Measurements from ENCODE around the gene UNC50. TPM values are rescaled to one million over a fixed set of nuclear protein-coding genes. Genes with fewer than 3 reads are reported as not detected.

The UNC50 gene
- total RNA-seq, 1 donor from 2014 or later, result 40.1 TPM

- H3K27ac Mint-ChIP-seq, result no peak overlapping the region
- peaks cover 62% of the 10 kb centered on the region for H3K36me3 Mint-ChIP-seq (ENCODE audit: low read depth)
- H3K27me3 Mint-ChIP-seq (ENCODE audit: low read depth), result no peaks in the 10 kb centered on the region
- no peaks in the 10 kb centered on the region for H3K4me1 Mint-ChIP-seq (ENCODE audit: low read depth)
- intact Hi-C loops (cut with micrococcal nuclease), result loop anchor here (1.0 to 5.0 kb wide), 2 partner anchors 68 to 268 kb away; no protein-coding TSS in a partner anchor
- H3K9me3 Mint-ChIP-seq, result no peaks in the 10 kb centered on the region
- peak; percentile 40 for DNase-seq (ENCODE audit: low spot score)
- no peak overlapping the region for H3K4me3 Mint-ChIP-seq (ENCODE audit: low read depth)
Observed at GRCh38 chr2:98569197-98569793, 39.1 kb upstream of the UNC50 start.

- Mint-ChIP-seq H3K9me3 (no peaks in the 10 kb centered on the region), H3K27me3 (ENCODE audit: low read depth) (no peaks in the 10 kb centered on the region), H3K36me3 (ENCODE audit: low read depth) (peaks cover 62% of the 10 kb centered on the region), H3K4me1 (ENCODE audit: low read depth) (no peaks in the 10 kb centered on the region), H3K27ac (no peak overlapping the region), H3K4me3 (ENCODE audit: low read depth) (no peak overlapping the region)
- intact Hi-C loops (cut with micrococcal nuclease), result loop anchor here (1.0 to 5.0 kb wide), 2 partner anchors 67 to 267 kb away; no protein-coding TSS in a partner anchor
- no peak for DNase-seq (ENCODE audit: low spot score)
Observed at GRCh38 chr2:98569915-98570314, 38.5 kb upstream of the UNC50 start.

- intact Hi-C loops (cut with micrococcal nuclease), result no loop called here
- Mint-ChIP-seq H3K36me3 (ENCODE audit: low read depth) (peaks cover 62% of the 10 kb centered on the region), H3K4me3 (ENCODE audit: low read depth) (no peak overlapping the region), H3K9me3 (no peaks in the 10 kb centered on the region), H3K4me1 (ENCODE audit: low read depth) (no peaks in the 10 kb centered on the region), H3K27me3 (ENCODE audit: low read depth) (no peaks in the 10 kb centered on the region), H3K27ac (no peak overlapping the region)
- no peak for DNase-seq (ENCODE audit: low spot score)
Observed at GRCh38 chr2:98570356-98570755, 38.0 kb upstream of the UNC50 start.

GRCh38 chr2:98571121-98571701 lies 37.2 kb upstream of the UNC50 start:
- DNase-seq (ENCODE audit: low spot score), result no peak
- no peaks in the 10 kb centered on the region for H3K4me1 Mint-ChIP-seq (ENCODE audit: low read depth)
- H3K9me3 Mint-ChIP-seq, result no peaks in the 10 kb centered on the region
- no peak overlapping the region for H3K4me3 Mint-ChIP-seq (ENCODE audit: low read depth)
- H3K36me3 Mint-ChIP-seq (ENCODE audit: low read depth), result peaks cover 59% of the 10 kb centered on the region
- no peak overlapping the region for H3K27ac Mint-ChIP-seq
- intact Hi-C loops (cut with micrococcal nuclease), result no loop called here
- no peaks in the 10 kb centered on the region for H3K27me3 Mint-ChIP-seq (ENCODE audit: low read depth)

- intact Hi-C loops (cut with micrococcal nuclease), result no loop called here
- no peaks in the 10 kb centered on the region for H3K4me1 Mint-ChIP-seq (ENCODE audit: low read depth)
Observed at GRCh38 chr2:98571796-98572195, 36.6 kb upstream of the UNC50 start.

GRCh38 chr2:98572211-98572610 lies 36.2 kb upstream of the UNC50 start:
- peaks cover 57% of the 10 kb centered on the region for H3K36me3 Mint-ChIP-seq (ENCODE audit: low read depth)
- no peak overlapping the region for H3K27ac Mint-ChIP-seq
- H3K9me3 Mint-ChIP-seq, result no peaks in the 10 kb centered on the region
- no peaks in the 10 kb centered on the region for H3K27me3 Mint-ChIP-seq (ENCODE audit: low read depth)
- H3K4me1 Mint-ChIP-seq (ENCODE audit: low read depth), result no peaks in the 10 kb centered on the region
- no peak overlapping the region for H3K4me3 Mint-ChIP-seq (ENCODE audit: low read depth)
- intact Hi-C loops (cut with micrococcal nuclease), result no loop called here
- no peak for DNase-seq (ENCODE audit: low spot score)

More at GRCh38 chr2:98571796-98572195, 36.6 kb upstream of the UNC50 start:
- peaks cover 58% of the 10 kb centered on the region for H3K36me3 Mint-ChIP-seq (ENCODE audit: low read depth)
- no peak overlapping the region for H3K4me3 Mint-ChIP-seq (ENCODE audit: low read depth)
- no peak for DNase-seq (ENCODE audit: low spot score)
- H3K9me3 Mint-ChIP-seq, result no peaks in the 10 kb centered on the region
- H3K27me3 Mint-ChIP-seq (ENCODE audit: low read depth), result no peaks in the 10 kb centered on the region
- H3K27ac Mint-ChIP-seq, result no peak overlapping the region

GRCh38 chr2:98572676-98573075 lies 35.7 kb upstream of the UNC50 start:
- no peaks in the 10 kb centered on the region for H3K4me1 Mint-ChIP-seq (ENCODE audit: low read depth)
- DNase-seq (ENCODE audit: low spot score), result no peak
- peaks cover 57% of the 10 kb centered on the region for H3K36me3 Mint-ChIP-seq (ENCODE audit: low read depth)
- H3K27ac Mint-ChIP-seq, result no peak overlapping the region
- intact Hi-C loops (cut with micrococcal nuclease), result no loop called here
- no peaks in the 10 kb centered on the region for H3K9me3 Mint-ChIP-seq
- no peak overlapping the region for H3K4me3 Mint-ChIP-seq (ENCODE audit: low read depth)
- H3K27me3 Mint-ChIP-seq (ENCODE audit: low read depth), result no peaks in the 10 kb centered on the region

- peaks cover 65% of the 10 kb centered on the region for H3K36me3 Mint-ChIP-seq (ENCODE audit: low read depth)
- H3K4me1 Mint-ChIP-seq (ENCODE audit: low read depth), result no peaks in the 10 kb centered on the region
- no peak overlapping the region for H3K4me3 Mint-ChIP-seq (ENCODE audit: low read depth)
- intact Hi-C loops (cut with micrococcal nuclease), result no loop called here
- no peak for DNase-seq (ENCODE audit: low spot score)
- no peaks in the 10 kb centered on the region for H3K27me3 Mint-ChIP-seq (ENCODE audit: low read depth)
- no peaks in the 10 kb centered on the region for H3K9me3 Mint-ChIP-seq
- no peak overlapping the region for H3K27ac Mint-ChIP-seq
Observed at GRCh38 chr2:98573426-98573825, 35.0 kb upstream of the UNC50 start.

- Mint-ChIP-seq H3K36me3 (ENCODE audit: low read depth) (peaks cover 57% of the 10 kb centered on the region), H3K4me3 (ENCODE audit: low read depth) (no peak overlapping the region), H3K9me3 (no peaks in the 10 kb centered on the region), H3K4me1 (ENCODE audit: low read depth) (no peaks in the 10 kb centered on the region), H3K27me3 (ENCODE audit: low read depth) (no peaks in the 10 kb centered on the region), H3K27ac (no peak overlapping the region)
- intact Hi-C loops (cut with micrococcal nuclease), result no loop called here
- DNase-seq (ENCODE audit: low spot score), result no peak
Observed at GRCh38 chr2:98576666-98577312, 31.6 kb upstream of the UNC50 start.

GRCh38 chr2:98577313-98577712 lies 31.1 kb upstream of the UNC50 start:
- intact Hi-C loops (cut with micrococcal nuclease), result no loop called here
- no peak for DNase-seq (ENCODE audit: low spot score)
- Mint-ChIP-seq H3K9me3 (no peaks in the 10 kb centered on the region), H3K4me1 (ENCODE audit: low read depth) (no peaks in the 10 kb centered on the region), H3K27me3 (ENCODE audit: low read depth) (no peaks in the 10 kb centered on the region), H3K27ac (no peak overlapping the region), H3K36me3 (ENCODE audit: low read depth) (peaks cover 59% of the 10 kb centered on the region), H3K4me3 (ENCODE audit: low read depth) (no peak overlapping the region)

- intact Hi-C loops (cut with micrococcal nuclease), result no loop called here
- no peak overlapping the region for H3K4me3 Mint-ChIP-seq (ENCODE audit: low read depth)
- H3K27me3 Mint-ChIP-seq (ENCODE audit: low read depth), result no peaks in the 10 kb centered on the region
- peaks cover 61% of the 10 kb centered on the region for H3K36me3 Mint-ChIP-seq (ENCODE audit: low read depth)
- no peak for DNase-seq (ENCODE audit: low spot score)
- no peak overlapping the region for H3K27ac Mint-ChIP-seq
- H3K4me1 Mint-ChIP-seq (ENCODE audit: low read depth), result no peaks in the 10 kb centered on the region
- no peaks in the 10 kb centered on the region for H3K9me3 Mint-ChIP-seq
Observed at GRCh38 chr2:98578231-98578630, 30.2 kb upstream of the UNC50 start.

GRCh38 chr2:98579926-98580325 lies 28.5 kb upstream of the UNC50 start:
- peaks cover 4% of the 10 kb centered on the region for H3K4me1 Mint-ChIP-seq (ENCODE audit: low read depth)
- H3K4me3 Mint-ChIP-seq (ENCODE audit: low read depth), result no peak overlapping the region
- H3K36me3 Mint-ChIP-seq (ENCODE audit: low read depth), result peaks cover 62% of the 10 kb centered on the region
- H3K9me3 Mint-ChIP-seq, result no peaks in the 10 kb centered on the region
- H3K27ac Mint-ChIP-seq, result no peak overlapping the region
- DNase-seq (ENCODE audit: low spot score), result no peak
- intact Hi-C loops (cut with micrococcal nuclease), result no loop called here
- no peaks in the 10 kb centered on the region for H3K27me3 Mint-ChIP-seq (ENCODE audit: low read depth)

- intact Hi-C loops (cut with micrococcal nuclease), result no loop called here
- Mint-ChIP-seq H3K36me3 (ENCODE audit: low read depth) (peaks cover 59% of the 10 kb centered on the region), H3K4me3 (ENCODE audit: low read depth) (no peak overlapping the region), H3K27me3 (ENCODE audit: low read depth) (no peaks in the 10 kb centered on the region), H3K27ac (no peak overlapping the region), H3K4me1 (ENCODE audit: low read depth) (peaks cover 5% of the 10 kb centered on the region), H3K9me3 (no peaks in the 10 kb centered on the region)
- no peak for DNase-seq (ENCODE audit: low spot score)
Observed at GRCh38 chr2:98580656-98581284, 27.6 kb upstream of the UNC50 start.

All from activated T-helper 2 cell treated with anti-CD3 and anti-CD28 coated beads, Interferon-gamma antibody, Interleukin-2, Interleukin-4, amounts not matched to agents 10 μg/mL and 5 μg/mL and 100 μg/mL, durations not matched to agents 14 hours and 24 hours and 36 hours (primary cell).